Nucleus accumbens (tissue), 56 donors: ENCODE results near the gene ERRFI1.
A peak's percentile ranks its signal among the peaks of the same experiment; 100 is the strongest.

Source experiments
- DNase-seq, 56 donors: peaks; one replicate each; lab custom pipeline; 2025; lab: John Stamatoyannopoulos, UW

The ERRFI1 gene

GRCh38 chr1:8006037-8006963 lies 19.8 kb downstream of the ERRFI1 start:
- no peak for DNase-seq

GRCh38 chr1:8004803-8005573 lies 21.1 kb downstream of the ERRFI1 start:
- DNase-seq: peak in 13 of 56 donors; percentile 14 to 59 (median 21)

GRCh38 chr1:8004113-8004802 lies 21.9 kb downstream of the ERRFI1 start:
- peak in 39 of 56 donors; percentile 11 to 88 (median 40) for DNase-seq

GRCh38 chr1:8003438-8004112 lies 22.5 kb downstream of the ERRFI1 start:
- no peak for DNase-seq

- no peak for DNase-seq
Measured at GRCh38 chr1:8002921-8003320, 23.2 kb downstream of the ERRFI1 start.

- no peak for DNase-seq
Measured at GRCh38 chr1:8002329-8002910, 23.7 kb downstream of the ERRFI1 start.

GRCh38 chr1:7995437-7995836 lies 30.7 kb downstream of the ERRFI1 start:
- DNase-seq: no peak

- no peak for DNase-seq
Measured at GRCh38 chr1:7994827-7995226, 31.3 kb downstream of the ERRFI1 start.

GRCh38 chr1:7993593-7994479 lies 32.3 kb downstream of the ERRFI1 start:
- no peak for DNase-seq

GRCh38 chr1:7992885-7993284 lies 33.2 kb downstream of the ERRFI1 start:
- DNase-seq: no peak

- DNase-seq: no peak
Measured at GRCh38 chr1:7991504-7992440, 34.3 kb downstream of the ERRFI1 start.

GRCh38 chr1:7989762-7990428 lies 36.2 kb downstream of the ERRFI1 start:
- DNase-seq: no peak

GRCh38 chr1:7988576-7988975 lies 37.5 kb downstream of the ERRFI1 start:
- DNase-seq: no peak

GRCh38 chr1:7987528-7987927 lies 38.6 kb downstream of the ERRFI1 start:
- no peak for DNase-seq

- DNase-seq: no peak
Measured at GRCh38 chr1:7985851-7986612, 40.1 kb downstream of the ERRFI1 start.

GRCh38 chr1:7984811-7985210 lies 41.3 kb downstream of the ERRFI1 start:
- DNase-seq: no peak
